ENCODE measurements around the gene OR51V1.

The OR51V1 gene

DNA sequence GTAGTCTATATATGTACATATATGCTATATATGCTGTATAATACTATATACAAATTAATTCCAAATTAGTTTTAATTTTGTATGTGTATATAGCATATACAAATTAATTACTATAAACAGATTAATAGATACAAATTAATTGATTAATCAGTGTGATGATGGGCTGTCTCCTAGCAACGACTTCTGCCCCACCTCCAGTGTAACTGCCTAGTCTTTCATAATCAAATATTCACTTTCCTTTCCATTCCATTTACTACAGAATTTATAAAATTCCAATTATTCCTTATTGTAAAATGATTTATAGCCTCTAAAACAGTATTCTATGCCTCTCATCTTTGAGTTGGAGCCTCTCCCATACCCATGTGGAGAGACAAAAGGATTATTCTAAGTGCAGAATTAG lies 32.8 kb upstream of the OR51V1 start:
- Histone ChIP-seq H3K9me3 (ENCODE audit: insufficient read depth, low read length, severe bottlenecking) (no peaks in the 10 kb centered on the region), H3K36me3 (ENCODE audit: insufficient read depth, low read length) (no peaks in the 10 kb centered on the region), H3K27ac (ENCODE audit: low read length) (no peak overlapping the region), H3K4me3 (ENCODE audit: low read depth in 1 of 2, low read length in 2 of 2) (no peak overlapping the region), H3K27me3 (ENCODE audit: insufficient read depth, low read length, poor library complexity) (peaks cover 8% of the 10 kb centered on the region), H2AFZ (ENCODE audit: low read depth, low read length) (no peak overlapping the region), H3K9ac (ENCODE audit: low read depth, low read length) (no peak overlapping the region), H4K20me1 (ENCODE audit: insufficient read depth, low read length) (no peaks in the 10 kb centered on the region), H3K4me1 (ENCODE audit: insufficient read depth, low read length) (no peaks in the 10 kb centered on the region), H3K79me2 (ENCODE audit: insufficient read depth, low read length) (no peaks in the 10 kb centered on the region), H3K4me2 (ENCODE audit: insufficient read depth, low read length) (no peak overlapping the region)
- ATAC-seq (ENCODE audit: insufficient read depth, low read depth) (no peak), DNase-seq (no peak)
- no peak for TF ChIP-seq EZH2 (IDR thresholded peaks at IDR 0.05; ENCODE audit: borderline replicate concordance, low read depth, low read length, severe bottlenecking)
- TF ChIP-seq, protein P1, sequence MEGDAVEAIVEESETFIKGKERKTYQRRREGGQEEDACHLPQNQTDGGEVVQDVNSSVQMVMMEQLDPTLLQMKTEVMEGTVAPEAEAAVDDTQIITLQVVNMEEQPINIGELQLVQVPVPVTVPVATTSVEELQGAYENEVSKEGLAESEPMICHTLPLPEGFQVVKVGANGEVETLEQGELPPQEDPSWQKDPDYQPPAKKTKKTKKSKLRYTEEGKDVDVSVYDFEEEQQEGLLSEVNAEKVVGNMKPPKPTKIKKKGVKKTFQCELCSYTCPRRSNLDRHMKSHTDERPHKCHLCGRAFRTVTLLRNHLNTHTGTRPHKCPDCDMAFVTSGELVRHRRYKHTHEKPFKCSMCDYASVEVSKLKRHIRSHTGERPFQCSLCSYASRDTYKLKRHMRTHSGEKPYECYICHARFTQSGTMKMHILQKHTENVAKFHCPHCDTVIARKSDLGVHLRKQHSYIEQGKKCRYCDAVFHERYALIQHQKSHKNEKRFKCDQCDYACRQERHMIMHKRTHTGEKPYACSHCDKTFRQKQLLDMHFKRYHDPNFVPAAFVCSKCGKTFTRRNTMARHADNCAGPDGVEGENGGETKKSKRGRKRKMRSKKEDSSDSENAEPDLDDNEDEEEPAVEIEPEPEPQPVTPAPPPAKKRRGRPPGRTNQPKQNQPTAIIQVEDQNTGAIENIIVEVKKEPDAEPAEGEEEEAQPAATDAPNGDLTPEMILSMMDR (IDR thresholded peaks at IDR 0.05; ENCODE audit: borderline replicate concordance, extremely low read depth, low read length, poor library complexity, severe bottlenecking) = no peak

GRCh38 chr11:5232821-5233220 lies 32.3 kb upstream of the OR51V1 start:
- Histone ChIP-seq H3K79me2 (ENCODE audit: insufficient read depth, low read length) (no peaks in the 10 kb centered on the region), H3K27ac (ENCODE audit: low read length) (no peak overlapping the region)
- no peak for DNase-seq

DNA sequence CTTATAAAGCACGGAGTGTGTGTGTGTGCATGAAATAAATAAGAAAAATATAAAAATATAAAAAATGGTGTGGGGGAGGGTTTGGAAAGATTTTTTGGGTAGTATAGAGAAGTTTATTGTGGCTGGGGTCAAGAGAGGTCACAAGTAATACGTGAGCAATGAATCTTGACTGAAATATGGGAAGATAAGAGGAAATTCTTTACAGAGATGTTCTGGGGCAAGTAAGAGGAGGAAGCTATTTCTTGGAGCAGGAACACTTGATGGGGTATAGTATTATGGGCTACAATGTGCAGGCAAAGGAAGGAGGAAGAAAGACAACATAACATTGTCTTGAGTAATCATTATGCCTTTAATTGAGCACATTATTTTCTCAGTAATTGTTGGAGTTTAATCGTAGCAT lies 31.7 kb upstream of the OR51V1 start:
- H3K9me3 ChIP-seq (ENCODE audit: insufficient read depth, low read length, severe bottlenecking) = no peaks in the 10 kb centered on the region
- no peak overlapping the region for H3K4me2 ChIP-seq (ENCODE audit: insufficient read depth, low read length)
- no peaks in the 10 kb centered on the region for H4K20me1 ChIP-seq (ENCODE audit: insufficient read depth, low read length)
- TF ChIP-seq, protein P1 (IDR thresholded peaks at IDR 0.05; ENCODE audit: borderline replicate concordance, extremely low read depth, low read length, poor library complexity, severe bottlenecking) = no peak
- TF ChIP-seq EZH2 (IDR thresholded peaks at IDR 0.05; ENCODE audit: borderline replicate concordance, low read depth, low read length, severe bottlenecking) = no peak
- H3K9ac ChIP-seq (ENCODE audit: low read depth, low read length) = no peak overlapping the region
- no peak overlapping the region for H3K27ac ChIP-seq (ENCODE audit: low read length)
- no peaks in the 10 kb centered on the region for H3K36me3 ChIP-seq (ENCODE audit: insufficient read depth, low read length)
- H3K4me3 ChIP-seq (ENCODE audit: low read depth in 1 of 2, low read length in 2 of 2) = no peak overlapping the region
- H3K79me2 ChIP-seq (ENCODE audit: insufficient read depth, low read length) = no peaks in the 10 kb centered on the region
- DNase-seq = no peak
- H3K4me1 ChIP-seq (ENCODE audit: insufficient read depth, low read length) = no peaks in the 10 kb centered on the region
- no peak overlapping the region for H2AFZ ChIP-seq (ENCODE audit: low read depth, low read length)
- ATAC-seq (ENCODE audit: insufficient read depth, low read depth) = no peak
- H3K27me3 ChIP-seq (ENCODE audit: insufficient read depth, low read length, poor library complexity) = peaks cover 8% of the 10 kb centered on the region

More at GRCh38 chr11:5232821-5233220, 32.3 kb upstream of the OR51V1 start:
- H3K9ac ChIP-seq (ENCODE audit: low read depth, low read length) = no peak overlapping the region
- no peaks in the 10 kb centered on the region for H3K9me3 ChIP-seq (ENCODE audit: insufficient read depth, low read length, severe bottlenecking)
- no peaks in the 10 kb centered on the region for H3K4me1 ChIP-seq (ENCODE audit: insufficient read depth, low read length)
- H3K27me3 ChIP-seq (ENCODE audit: insufficient read depth, low read length, poor library complexity) = peaks cover 8% of the 10 kb centered on the region
- ATAC-seq (ENCODE audit: insufficient read depth, low read depth) = no peak
- no peak overlapping the region for H3K4me3 ChIP-seq (ENCODE audit: low read depth in 1 of 2, low read length in 2 of 2)
- H3K36me3 ChIP-seq (ENCODE audit: insufficient read depth, low read length) = no peaks in the 10 kb centered on the region
- no peaks in the 10 kb centered on the region for H4K20me1 ChIP-seq (ENCODE audit: insufficient read depth, low read length)
- no peak overlapping the region for H3K4me2 ChIP-seq (ENCODE audit: insufficient read depth, low read length)
- no peak for TF ChIP-seq EZH2 (IDR thresholded peaks at IDR 0.05; ENCODE audit: borderline replicate concordance, low read depth, low read length, severe bottlenecking)
- TF ChIP-seq, protein P1 (IDR thresholded peaks at IDR 0.05; ENCODE audit: borderline replicate concordance, extremely low read depth, low read length, poor library complexity, severe bottlenecking) = no peak
- H2AFZ ChIP-seq (ENCODE audit: low read depth, low read length) = no peak overlapping the region

DNA sequence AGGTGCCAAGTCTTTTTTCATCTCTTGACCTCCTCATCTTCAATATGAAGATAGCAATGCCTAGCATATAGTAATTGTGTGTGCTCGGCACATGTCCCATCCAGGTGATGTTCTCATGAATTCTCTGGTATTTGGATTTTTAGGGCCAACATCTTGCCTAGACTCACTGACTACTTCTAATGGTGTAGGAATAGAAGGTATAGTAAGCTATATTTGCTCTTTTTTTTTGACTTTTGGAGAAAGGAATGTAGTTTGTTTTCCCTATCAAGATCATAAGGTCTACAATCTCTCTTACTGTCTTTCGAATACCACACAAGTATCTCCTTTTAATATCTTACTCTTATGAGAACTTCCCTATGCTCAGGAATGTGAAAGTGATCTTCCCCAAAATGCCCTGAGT lies 30.6 kb upstream of the OR51V1 start:
- Histone ChIP-seq H3K9me3 (ENCODE audit: insufficient read depth, low read length, severe bottlenecking) (no peaks in the 10 kb centered on the region), H4K20me1 (ENCODE audit: insufficient read depth, low read length) (no peaks in the 10 kb centered on the region), H2AFZ (ENCODE audit: low read depth, low read length) (no peak overlapping the region), H3K4me1 (ENCODE audit: insufficient read depth, low read length) (no peaks in the 10 kb centered on the region), H3K36me3 (ENCODE audit: insufficient read depth, low read length) (no peaks in the 10 kb centered on the region), H3K9ac (ENCODE audit: low read depth, low read length) (no peak overlapping the region), H3K27me3 (ENCODE audit: insufficient read depth, low read length, poor library complexity) (peaks cover 11% of the 10 kb centered on the region), H3K4me3 (ENCODE audit: low read depth in 1 of 2, low read length in 2 of 2) (no peak overlapping the region), H3K27ac (ENCODE audit: low read length) (no peak overlapping the region), H3K79me2 (ENCODE audit: insufficient read depth, low read length) (no peaks in the 10 kb centered on the region), H3K4me2 (ENCODE audit: insufficient read depth, low read length) (no peak overlapping the region)
- ATAC-seq (ENCODE audit: insufficient read depth, low read depth) = no peak
- TF ChIP-seq, protein P1 (IDR thresholded peaks at IDR 0.05; ENCODE audit: borderline replicate concordance, extremely low read depth, low read length, poor library complexity, severe bottlenecking) = no peak
- no peak for TF ChIP-seq EZH2 (IDR thresholded peaks at IDR 0.05; ENCODE audit: borderline replicate concordance, low read depth, low read length, severe bottlenecking)
- no peak for DNase-seq

Data from DND-41 (cell line).